Activated CD4-positive, alpha-beta memory T cell treated with anti-CD3 and anti-CD28 coated beads for 36 hours (primary cell): ENCODE measurements around the gene TADA2B. TPM values are rescaled to one million over a fixed set of nuclear protein-coding genes. Genes with fewer than 3 reads are reported as not detected.

ENCODE experiments used
- CTCF ChIA-PET: fragments of 350-600 bp; sonication (Branson Sonifier 250); formaldehyde crosslinking; loops from one replicate; lab custom pipeline; 2021; ENCODE audit warnings: antibody characterized with exemption, inconsistent platforms; lab: Charles Lee
- POLR2A ChIA-PET: fragments of 350-600 bp; sonication (Branson Sonifier 250); formaldehyde crosslinking; loops from one replicate; lab custom pipeline; 2021; ENCODE audit warnings: antibody characterized with exemption; lab: Charles Lee
- DNase-seq: peaks from one replicate; pipeline ENCODE4 v3.0.0-alpha.2; 2020
- H3K27ac Mint-ChIP-seq: one replicate; pipeline ENCODE4 v1.8.0; 2021; ENCODE audit warnings: mixed read lengths
- H3K27me3 Mint-ChIP-seq: one replicate; pipeline ENCODE4 v1.8.0; 2021; ENCODE audit warnings: mixed read lengths
- H3K36me3 Mint-ChIP-seq: one replicate; pipeline ENCODE4 v1.8.0; 2021; ENCODE audit warnings: mixed read lengths
- H3K4me1 Mint-ChIP-seq: one replicate; pipeline ENCODE4 v1.8.0; 2021; ENCODE audit warnings: low read depth, mixed read lengths
- H3K4me3 Mint-ChIP-seq: one replicate; pipeline ENCODE4 v1.8.0; 2021; ENCODE audit warnings: mild to moderate bottlenecking, mixed read lengths
- H3K9me3 Mint-ChIP-seq: one replicate; pipeline ENCODE4 v1.8.0; 2021; ENCODE audit warnings: mixed read lengths
- intact Hi-C: fragments of 100-400 bp; cut with micrococcal nuclease; formaldehyde crosslinking; loops from one replicate; pipeline ENCODE4 v1.15.1; 2023
- total RNA-seq, 2 experiments: library from RNA; stranded (reverse); gene quantifications; one replicate each; pipeline ENCODE4 v1.2.3, GENCODE V29; 2021

TADA2B gene
- total RNA-seq, 2 experiments from 2014 or later: 10.8 to 11.5 TPM

DNA sequence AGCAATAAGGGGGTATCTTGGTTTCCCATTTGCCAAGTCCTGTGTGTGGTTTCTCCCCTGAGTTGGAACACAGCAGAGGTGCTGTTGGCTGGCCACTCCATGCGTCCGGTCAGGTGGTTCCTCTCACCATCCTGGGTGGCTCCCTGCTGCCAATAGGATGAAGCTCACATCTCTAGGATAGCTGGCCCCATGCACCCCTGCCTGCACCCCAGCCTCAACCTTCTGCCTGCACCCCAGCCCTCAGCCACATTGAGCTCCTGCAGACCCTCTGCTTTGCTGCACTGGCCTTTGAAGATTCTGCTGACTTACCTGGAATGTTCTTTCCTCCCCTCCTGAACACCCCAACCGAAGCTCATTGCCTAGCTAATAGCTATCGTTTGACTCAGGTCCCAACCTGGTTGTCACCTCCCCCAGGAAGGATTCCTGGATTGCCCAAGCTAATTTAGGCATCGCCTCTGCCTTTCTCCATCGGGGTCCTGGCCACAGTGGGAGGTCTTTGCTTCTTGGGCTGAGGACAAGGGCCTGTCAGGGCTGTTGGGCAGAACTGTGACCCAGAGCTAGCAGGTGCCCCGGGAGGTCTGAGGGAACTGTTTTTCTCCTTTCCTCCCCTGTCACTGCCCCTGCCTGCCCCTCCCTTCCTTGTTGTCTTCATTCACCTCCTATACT, 61.3 kb downstream of the TADA2B start:
- ChIA-PET POLR2A (interaction anchor here (1.2 to 2.5 kb wide), 2 partner anchors 37 kb away, joined by 3 to 9 read pairs; partner anchors contain the start of gene GRPEL1), CTCF (interaction anchor here (0.9 to 2.1 kb wide), 2 partner anchors 34 to 384 kb away, joined by 3 to 8 read pairs; no protein-coding TSS in a partner anchor)
- H3K27me3 Mint-ChIP-seq: no peaks in the 10 kb centered on the region

DNA sequence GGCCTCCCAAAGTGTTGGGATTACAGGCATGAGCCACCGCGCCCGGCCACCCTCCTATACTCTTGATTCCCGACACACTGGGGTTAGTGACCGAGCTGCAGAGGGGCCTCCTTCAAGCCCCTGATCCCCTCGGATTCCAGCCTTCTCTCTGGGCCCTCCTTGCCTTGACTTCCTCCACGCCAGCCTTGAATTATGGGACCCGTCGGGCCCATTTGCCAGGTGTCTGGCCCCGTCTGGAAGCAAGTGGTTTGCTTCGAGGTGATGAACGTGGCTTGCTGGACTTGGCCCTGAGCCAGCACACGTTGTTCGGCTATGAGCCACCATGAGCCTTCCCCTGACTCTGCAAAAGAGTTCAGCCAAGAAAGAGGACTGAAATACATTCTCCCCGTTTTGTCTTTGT, 62.1 kb downstream of the TADA2B start:
- ChIA-PET POLR2A (interaction anchor here (1.2 kb wide), 1 partner anchor 37 kb away, joined by 3 read pairs; the partner anchor contains the start of gene GRPEL1), CTCF (interaction anchor here (2.1 kb wide), 1 partner anchor 35 kb away, joined by 8 read pairs; no protein-coding TSS in a partner anchor)
- Mint-ChIP-seq H3K4me1 (peaks cover 11% of the 10 kb centered on the region), H3K9me3 (no peaks in the 10 kb centered on the region), H3K4me3 (no peak overlapping the region), H3K27me3 (no peaks in the 10 kb centered on the region), H3K27ac (no peak overlapping the region), H3K36me3 (no peaks in the 10 kb centered on the region)
- DNase-seq: no peak
- intact Hi-C loops: loop anchor here (10.0 kb wide), 1 partner anchor 80 kb away; no protein-coding TSS in a partner anchor

More for the DNA sequence above, 61.3 kb downstream of the TADA2B start:
- no peak overlapping the region for H3K27ac Mint-ChIP-seq
- no peak overlapping the region for H3K4me3 Mint-ChIP-seq
- peaks cover 11% of the 10 kb centered on the region for H3K4me1 Mint-ChIP-seq
- no peak for DNase-seq
- no peaks in the 10 kb centered on the region for H3K9me3 Mint-ChIP-seq
- no peaks in the 10 kb centered on the region for H3K36me3 Mint-ChIP-seq
- intact Hi-C loops: loop anchor here (10.0 kb wide), 1 partner anchor 80 kb away; no protein-coding TSS in a partner anchor

DNA sequence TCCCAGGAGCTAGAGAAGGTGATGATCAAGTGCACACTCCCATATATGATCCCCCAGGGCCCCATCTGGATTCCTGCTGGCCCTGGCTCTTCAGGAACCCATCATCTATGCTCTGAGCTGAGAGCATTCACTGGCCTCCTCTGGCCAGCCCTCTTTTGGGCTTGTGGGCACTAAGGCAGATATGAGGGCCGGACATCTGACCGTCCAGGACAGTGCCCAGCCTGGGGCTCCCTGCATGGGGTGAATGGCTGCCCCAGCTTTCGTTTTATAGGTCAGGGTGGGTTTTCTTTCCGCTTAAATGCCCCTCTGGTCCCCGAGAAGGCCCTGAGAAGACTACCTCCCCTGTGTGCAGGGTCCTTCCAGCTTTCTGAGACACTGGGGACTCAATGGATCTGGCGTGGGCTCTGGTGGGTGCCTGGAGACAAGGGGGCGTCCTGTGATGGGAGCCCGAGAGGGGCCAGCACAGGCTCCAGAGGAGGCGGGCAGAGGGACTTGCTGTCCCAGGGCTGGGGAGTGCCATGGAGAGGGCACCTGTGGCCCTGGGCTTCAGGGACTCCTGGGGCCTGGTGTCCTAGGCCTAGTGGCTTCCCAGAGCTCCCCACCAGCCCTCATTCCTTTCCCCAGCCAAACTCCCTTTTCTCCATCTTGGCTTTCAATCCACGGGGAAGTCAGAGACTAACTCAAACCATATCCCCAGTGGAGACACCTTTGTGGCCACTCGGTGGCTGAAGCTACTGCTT, 64.2 kb downstream of the TADA2B start:
- no peaks in the 10 kb centered on the region for H3K9me3 Mint-ChIP-seq
- DNase-seq: no peak
- no peak overlapping the region for H3K27ac Mint-ChIP-seq
- ChIA-PET POLR2A (no interaction called here), CTCF (interaction anchor here (1.1 kb wide), 1 partner anchor 35 kb away, joined by 3 read pairs; no protein-coding TSS in a partner anchor)
- intact Hi-C loops: loop anchor here (10.0 kb wide), 1 partner anchor 77 kb away; no protein-coding TSS in a partner anchor
- no peak overlapping the region for H3K4me3 Mint-ChIP-seq
- no peaks in the 10 kb centered on the region for H3K36me3 Mint-ChIP-seq
- peaks cover 3% of the 10 kb centered on the region for H3K4me1 Mint-ChIP-seq
- H3K27me3 Mint-ChIP-seq: no peaks in the 10 kb centered on the region

Other genes starting within 250 kb of the TADA2B start
- 10 to 100 TPM; 37.1 to 37.3 TPM for gene TBC1D14, start 133.5 kb upstream of the TADA2B start, total RNA-seq
- 10 to 100 TPM; 63.8 to 68.7 TPM for gene GRPEL1, start 24.7 kb downstream of the TADA2B start, total RNA-seq
- gene SORCS2, start 149.2 kb downstream of the TADA2B start, total RNA-seq: under 1 TPM; 0.07 TPM